HepG2 (cell line): ENCODE data around the gene TMCO4. TPM values are rescaled to one million over a fixed set of nuclear protein-coding genes. Genes with fewer than 3 reads are reported as not detected.

Source experiments
- ATAC-seq: fragments of 200-7000 bp; cut with Tn5 transposase; 3 replicates; pipeline ENCODE4 v1.9.1; 2020; ENCODE audit warnings: mild to moderate bottlenecking, moderate library complexity
- BruUV-seq: library from RNA; stranded (reverse); fragments of 400-500 nt; replicated peaks from 2 replicates; lab custom pipeline; 2021; lab: Mats Ljungman, UMichigan
- CTCF ChIA-PET: fragments of 300-600 bp; formaldehyde crosslinking; extraction: SDS; loops from one replicate; lab custom pipeline; 2021; ENCODE audit warnings: low total read pairs, inconsistent platforms, low intra/inter-chr PET ratio; lab: Yijun Ruan, JAX
- POLR2A ChIA-PET: fragments of 350-600 bp; sonication (Branson Sonifier 250); formaldehyde crosslinking; loops from one replicate; lab custom pipeline; 2020; ENCODE audit warnings: antibody characterized with exemption, inconsistent platforms; lab: Yijun Ruan, JAX
- DNase-seq: peaks from one replicate; pipeline ENCODE4 v3.0.0-alpha.2; 2015; ENCODE audit warnings: low spot score
- FAIRE-seq: peaks from 3 replicates; lab custom pipeline; 2011; peaks lifted over from hg19 to GRCh38; lab: Jason Lieb, UNC
- H2AFZ ChIP-seq: one replicate; pipeline ENCODE4 v1.6.1; 2011; ENCODE audit warnings: low read length, inconsistent platforms
- H3K27ac ChIP-seq: fragments of 300-600 bp; 3 replicates; pipeline ENCODE4 v1.8.0; 2011; ENCODE audit warnings: mixed run types, mild to moderate bottlenecking, mixed read lengths, low read length, inconsistent platforms; ENCODE audit not compliant: insufficient read depth; ENCODE audit errors: extremely low read length
- H3K27me3 ChIP-seq, 2 experiments: fragments of 200-600 bp in 1 of 2; 2 replicates in 1 of 2; 3 replicates in 1 of 2; pipeline versions ENCODE4 v1.6.0 to v1.8.0; 2011; ENCODE audit warnings: low read length in 2 of 2, mild to moderate bottlenecking in 2 of 2, moderate library complexity in 2 of 2, inconsistent platforms in 1 of 2; ENCODE audit not compliant: insufficient read depth in 2 of 2, control insufficient read depth in 1 of 2
- H3K36me3 ChIP-seq, 2 experiments: fragments of 200-600 bp in 1 of 2; replicated peaks in 1 of 2; 2 replicates in 1 of 2; 3 replicates in 1 of 2; pipeline versions ENCODE4 v1.5.1 to v1.8.0; 2011; ENCODE audit warnings: low read length in 2 of 2, inconsistent platforms in 1 of 2; ENCODE audit not compliant: insufficient read depth in 2 of 2, control insufficient read depth in 1 of 2
- H3K4me1 ChIP-seq: 2 replicates; pipeline ENCODE4 v1.5.1; 2012; ENCODE audit warnings: low read length, inconsistent platforms; ENCODE audit not compliant: insufficient read depth
- H3K4me2 ChIP-seq: 2 replicates; pipeline ENCODE4 v1.6.0; 2011; ENCODE audit warnings: low read depth, low read length, inconsistent platforms
- H3K4me3 ChIP-seq, 3 experiments: fragments of 200-600 bp in 1 of 3; sonication (generic), shearing (Covaris generic) in 1 of 3; replicated peaks in 1 of 3; 2 replicates each; pipeline ENCODE4 v1.5.1; 2011 to 2016; ENCODE audit warnings: low read length in 3 of 3, inconsistent platforms in 2 of 3, low read depth in 2 of 3, mild to moderate bottlenecking in 2 of 3, control low read depth in 1 of 3, mixed read lengths in 1 of 3; ENCODE audit not compliant: insufficient read depth in 1 of 3
- H3K79me2 ChIP-seq: one replicate; pipeline ENCODE4 v1.6.1; 2011; ENCODE audit warnings: low read length, inconsistent platforms; ENCODE audit not compliant: insufficient read depth
- H3K9ac ChIP-seq: 2 replicates; pipeline ENCODE4 v1.6.0; 2011; ENCODE audit warnings: mild to moderate bottlenecking, low read depth, low read length, inconsistent platforms; ENCODE audit not compliant: insufficient read depth
- H3K9me3 ChIP-seq: 2 replicates; pipeline ENCODE4 v1.5.1; 2012; ENCODE audit warnings: mild to moderate bottlenecking, low read length
- H4K20me1 ChIP-seq: 2 replicates; pipeline ENCODE4 v1.6.0; 2011; ENCODE audit warnings: inconsistent platforms, mild to moderate bottlenecking, low read length, moderate library complexity; ENCODE audit not compliant: insufficient read depth
- AFF4 ChIP-seq: sonication (generic); formaldehyde crosslinking; IDR thresholded peaks from 2 replicates; pipeline ENCODE4 v1.4.0; 2020; ENCODE audit warnings: missing genetic modification reagents
- ARHGAP35 ChIP-seq: sonication (generic); formaldehyde crosslinking; IDR thresholded peaks from 2 replicates; pipeline ENCODE4 v1.9.0; 2022; ENCODE audit warnings: mild to moderate bottlenecking, inconsistent platforms, moderate library complexity, missing genetic modification reagents, borderline replicate concordance
- CTCF ChIP-seq: sonication (generic); formaldehyde crosslinking; IDR thresholded peaks from 2 replicates; pipeline ENCODE4 v1.5.0; 2020; ENCODE audit warnings: mild to moderate bottlenecking, missing genetic modification reagents, moderate library complexity
- KDM5B ChIP-seq: sonication (generic); formaldehyde crosslinking; IDR thresholded peaks from 2 replicates; pipeline ENCODE4 v1.4.0; 2020; ENCODE audit warnings: missing genetic modification reagents, mild to moderate bottlenecking, borderline replicate concordance
- MAX ChIP-seq: IDR thresholded peaks from 2 replicates; pipeline ENCODE4 v1.6.1; 2012; ENCODE audit warnings: inconsistent platforms
- STAG1 ChIP-seq: sonication (generic); formaldehyde crosslinking; IDR thresholded peaks from 2 replicates; pipeline ENCODE4 v1.4.0; 2020; ENCODE audit warnings: missing genetic modification reagents
- ZBTB21 ChIP-seq: sonication (generic); formaldehyde crosslinking; IDR thresholded peaks from 2 replicates; pipeline ENCODE4 v1.4.0; 2020; ENCODE audit warnings: missing genetic modification reagents
- ZNF124 ChIP-seq: sonication (generic); formaldehyde crosslinking; IDR thresholded peaks from 2 replicates; pipeline ENCODE4 v1.4.0; 2020; ENCODE audit warnings: missing genetic modification reagents
- ZNF530 ChIP-seq: sonication (generic); formaldehyde crosslinking; IDR thresholded peaks from 2 replicates; pipeline ENCODE4 v1.5.0; 2020; ENCODE audit warnings: low read depth, mild to moderate bottlenecking, missing genetic modification reagents
- ZNF629 ChIP-seq: sonication (generic); formaldehyde crosslinking; conservative IDR thresholded peaks from 2 replicates; pipeline ENCODE4 v1.5.0; 2020; ENCODE audit warnings: missing genetic modification reagents
- WGBS: methylation state at CpG from one replicate; pipeline ENCODE4 v1.1.6; 2017; ENCODE audit warnings: low lambda C conversion rate; 5-methylcytosine and 5-hydroxymethylcytosine counted together
- in situ Hi-C: cut with HindIII; loops from 2 replicates; pipeline ENCODE4 v1.10.0; 2017; ENCODE audit warnings: low pct_unique_long_range_greater_than_20kb; ENCODE audit not compliant: extremely low pct_ligation_motif_present
- intact Hi-C: fragments of 100-400 bp; cut with micrococcal nuclease; formaldehyde crosslinking; loops from one replicate; pipeline ENCODE4 v1.10.0; 2022; ENCODE audit not compliant: unreplicated experiment
- polyA plus RNA-seq, 8 experiments: library from polyadenylated mRNA; depleted of rRNA in 3 of 8; stranded (reverse) in 7 of 8; unstranded in 1 of 8; fragments of >200 nt; fragmentation: Illumina TruSeq in 4 of 8; extraction: Trizol in 4 of 8; gene quantifications; 2 replicates each; pipeline versions ENCODE4 v1.2.1 to v1.2.3, GENCODE V29; 2011 to 2016; ENCODE audit warnings: low read depth in 4 of 8, missing spikeins in 1 of 8, mixed read lengths in 1 of 8; ENCODE audit not compliant: insufficient read depth in 1 of 8
- total RNA-seq, 5 experiments: library from RNA; depleted of rRNA; stranded (reverse); fragments of >200 nt; fragmentation: Illumina TruSeq; extraction: Trizol; gene quantifications; 2 replicates each; pipeline ENCODE4 v1.2.3, GENCODE V29; 2016; ENCODE audit warnings: low read depth in 1 of 5

Gene TMCO4
- total and polyA plus RNA-seq, 2 of the 13 experiments (the other 11 are each of a cell fraction or from before 2014, with no cell fraction given), result 2.1 to 4.1 TPM

- H3K79me2 ChIP-seq, result no peaks in the 10 kb centered on the region
- DNase-seq, result no peak
- H4K20me1 ChIP-seq, result no peaks in the 10 kb centered on the region
- ChIA-PET CTCF (no interaction called here), POLR2A (no interaction called here)
- no peak for TF ChIP-seq ZNF124
- TF ChIP-seq ZNF530, result no peak
- no peak for TF ChIP-seq ARHGAP35
- TF ChIP-seq MAX, result no peak
- no TSS peak for BruUV-seq
- no peak for ATAC-seq
- H3K27ac ChIP-seq, result no peak overlapping the region
- FAIRE-seq, result no peak
- WGBS, result 49% methylated on average over 12 of the region's 15 CpGs
- no peaks in the 10 kb centered on the region for H3K36me3 ChIP-seq
- intact Hi-C loops (loop anchor here (10.0 kb wide), 1 partner anchor 72 kb away; the partner anchor contains the start of gene OTUD3), in situ Hi-C loops (loop anchor here (5.0 kb wide), 1 partner anchor 51 kb away; no protein-coding TSS in a partner anchor)
- peaks cover 0 to 11% of the 10 kb centered on the region in 2 experiments; a peak in 3 of 5 replicates for H3K27me3 ChIP-seq
- no peak overlapping the region for H3K9ac ChIP-seq
- H2AFZ ChIP-seq, result no peak overlapping the region
- H3K9me3 ChIP-seq, result no peaks in the 10 kb centered on the region
- no peak overlapping the region for H3K4me3 ChIP-seq
- no peak overlapping the region for H3K4me2 ChIP-seq
- H3K4me1 ChIP-seq, result peaks cover 41% of the 10 kb centered on the region
Observed at GRCh38 chr1:19812875-19813642, 13.3 kb upstream of the TMCO4 start.

GRCh38 chr1:19811206-19811851, 11.6 kb upstream of the TMCO4 start:
- no peaks in the 10 kb centered on the region for H3K79me2 ChIP-seq
- in situ Hi-C loops (loop anchor here (5.0 kb wide), 1 partner anchor 49 kb away; no protein-coding TSS in a partner anchor), intact Hi-C loops (loop anchor here (1.0 to 10.0 kb wide), 3 partner anchors 39 to 73 kb away; partner anchors contain the start of gene OTUD3)
- CTCF ChIA-PET, result interaction anchor here (1.3 to 2.0 kb wide), 2 partner anchors 47 to 49 kb away, joined by 3 to 14 read pairs; no protein-coding TSS in a partner anchor
- DNase-seq (peak; percentile 50), ATAC-seq (peak; percentile 59), FAIRE-seq (peak; percentile 21)
- POLR2A ChIA-PET, result interaction anchor here (0.8 kb wide), 1 partner anchor 15 kb away, joined by 3 read pairs; no protein-coding TSS in a partner anchor
- peaks cover 0 to 11% of the 10 kb centered on the region in 2 experiments; a peak in 3 of 5 replicates for H3K27me3 ChIP-seq
- H3K27ac ChIP-seq, result no peak overlapping the region
- H2AFZ ChIP-seq, result no peak overlapping the region
- 50% methylated on average over 2 of the region's 5 CpGs for WGBS
- H4K20me1 ChIP-seq, result no peaks in the 10 kb centered on the region
- H3K36me3 ChIP-seq, result no peaks in the 10 kb centered on the region
- H3K4me3 ChIP-seq, result no peak overlapping the region
- peaks cover 23% of the 10 kb centered on the region for H3K4me1 ChIP-seq
- no peaks in the 10 kb centered on the region for H3K9me3 ChIP-seq
- H3K4me2 ChIP-seq, result no peak overlapping the region
- BruUV-seq, result no TSS peak
- H3K9ac ChIP-seq, result no peak overlapping the region
- peak; percentile 63 for TF ChIP-seq ZNF629
- no peak for TF ChIP-seq AFF4 (CRISPR knock-in tag)
- TF ChIP-seq KDM5B, result no peak
- no peak for TF ChIP-seq ZBTB21 (CRISPR knock-in tag)
- peak; percentile 78 for TF ChIP-seq CTCF (CRISPR knock-in tag)
- peak; percentile 58 for TF ChIP-seq STAG1 (CRISPR knock-in tag)
